NCI-H1436 (cell line): ENCODE measurements around the gene HSP90B1.

ENCODE experiments used
- DNase-seq: peaks from one replicate; lab custom pipeline; 2025; lab: John Stamatoyannopoulos, UW

HSP90B1 gene

DNA sequence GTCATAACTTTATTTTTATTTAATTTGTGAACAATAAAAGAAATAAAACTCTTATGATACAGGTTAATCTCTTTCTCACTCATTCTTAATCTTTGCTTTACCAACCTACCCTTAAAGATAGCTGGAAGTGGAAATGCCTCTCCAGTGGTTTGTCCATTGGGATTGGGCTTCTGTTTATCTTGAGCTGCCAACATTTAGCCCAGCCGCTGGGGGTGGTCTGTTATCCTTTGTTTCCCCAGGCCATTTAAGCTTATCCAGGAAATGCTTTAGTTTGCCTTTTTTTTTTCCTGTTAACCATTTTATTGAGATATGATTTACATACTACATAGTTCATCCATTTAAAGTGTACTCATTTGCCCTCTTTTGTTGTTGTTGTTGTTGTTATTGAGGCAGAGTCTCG, 43.7 kb downstream of the HSP90B1 start:
- no peak for DNase-seq

DNA sequence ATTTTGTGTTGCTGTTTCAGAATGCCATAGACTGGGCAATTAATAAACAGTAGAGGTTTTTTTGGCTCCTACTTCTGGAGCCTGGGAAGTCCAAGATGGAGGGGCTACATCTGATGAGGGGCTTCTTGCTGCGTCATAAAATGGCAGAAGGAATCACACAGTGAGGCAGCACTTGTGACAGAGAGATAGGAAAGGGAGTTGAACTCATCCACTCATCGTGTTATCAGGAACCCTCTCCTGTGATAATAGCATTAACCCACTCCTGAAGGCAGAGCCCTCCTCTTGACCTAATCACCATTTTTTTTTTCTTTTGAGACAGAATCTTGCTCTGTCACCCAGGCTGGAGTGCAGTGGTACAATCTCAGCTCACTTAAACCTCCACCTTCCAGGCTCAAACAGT, 45.2 kb downstream of the HSP90B1 start:
- DNase-seq: no peak

DNA sequence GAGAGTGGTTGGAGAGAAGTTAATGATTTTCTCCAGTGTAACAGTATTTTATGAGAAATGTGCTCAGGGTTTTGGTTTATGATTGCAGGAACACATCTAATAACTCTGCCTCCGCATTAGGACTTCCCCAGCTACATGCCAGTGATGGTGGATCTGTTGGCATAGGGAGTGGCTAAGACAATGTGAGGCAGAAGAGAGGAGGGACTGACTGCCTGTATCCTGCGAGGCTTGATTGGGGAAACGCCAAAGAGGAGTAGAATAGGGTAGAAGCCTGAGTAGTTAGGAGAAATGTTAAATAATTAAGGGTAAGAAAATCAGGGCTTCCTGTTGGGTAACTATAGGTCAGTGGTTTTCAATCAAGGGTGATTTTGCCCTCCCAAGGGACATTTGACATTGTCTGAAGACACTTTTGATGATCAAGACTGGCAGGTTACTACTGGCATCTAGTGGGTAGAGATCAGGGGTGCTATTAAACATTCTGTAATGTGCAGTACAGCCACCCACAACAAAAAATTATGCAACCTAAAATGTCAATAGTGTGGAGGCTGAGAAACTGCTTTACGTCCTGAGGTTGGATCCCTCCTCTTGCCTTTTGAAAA, 48.3 kb downstream of the HSP90B1 start:
- no peak for DNase-seq

DNA sequence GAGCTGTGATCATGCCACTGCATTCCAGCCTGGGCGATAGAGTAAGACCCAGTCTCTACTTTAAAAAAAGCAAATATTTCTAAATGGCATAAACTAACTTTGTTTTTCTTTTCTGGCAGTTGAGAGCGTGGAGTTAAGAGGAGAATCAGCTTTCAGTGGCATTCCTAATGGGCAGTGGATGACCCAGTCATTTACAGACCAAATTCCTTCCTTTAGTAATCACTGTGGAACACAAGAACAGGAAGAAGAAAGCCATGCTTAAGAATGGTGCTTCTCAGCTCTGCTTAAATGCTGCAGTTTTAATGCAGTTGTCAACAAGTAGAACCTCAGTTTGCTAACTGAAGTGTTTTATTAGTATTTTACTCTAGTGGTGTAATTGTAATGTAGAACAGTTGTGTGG, 56.6 kb downstream of the HSP90B1 start:
- DNase-seq: no peak

DNA sequence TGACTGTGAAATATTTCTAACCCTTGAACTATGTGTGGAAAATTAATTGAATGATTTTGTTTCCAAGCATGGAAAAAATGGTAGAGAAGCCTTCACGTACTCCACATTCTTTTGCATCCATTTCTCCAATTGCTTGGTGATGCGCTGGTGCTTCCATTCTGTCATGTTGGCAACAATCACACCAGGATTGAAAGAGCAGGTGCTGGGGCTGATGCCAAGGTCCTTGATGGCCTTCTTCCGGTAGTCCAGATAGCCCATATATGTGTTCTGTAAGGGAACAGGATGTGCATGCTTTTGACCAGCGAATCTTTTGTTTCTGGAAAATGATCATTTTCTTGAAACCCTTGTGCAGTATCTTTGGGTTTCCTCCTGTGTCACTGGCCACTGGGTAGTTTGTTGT, 64.0 kb downstream of the HSP90B1 start:
- no peak for DNase-seq

DNA sequence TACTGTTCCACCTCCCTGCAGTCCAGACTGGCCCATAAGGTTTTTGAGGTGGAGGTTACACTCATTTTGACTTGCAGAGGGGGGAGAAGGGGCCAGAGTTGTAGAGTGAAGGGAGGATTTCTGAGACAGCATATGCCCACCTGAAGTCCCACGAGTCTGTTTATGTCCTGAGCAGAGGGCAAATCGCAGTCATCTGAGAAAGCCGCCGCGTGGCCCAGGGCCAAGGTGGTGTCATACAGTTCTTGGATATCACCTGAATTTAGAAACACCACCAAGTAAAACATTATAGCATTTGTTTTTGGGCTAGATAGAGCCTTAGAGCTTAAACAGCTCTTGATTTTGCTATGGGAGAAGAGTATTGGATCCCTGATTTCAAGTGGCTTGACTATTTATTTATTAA, 66.4 kb downstream of the HSP90B1 start:
- DNase-seq: no peak

DNA sequence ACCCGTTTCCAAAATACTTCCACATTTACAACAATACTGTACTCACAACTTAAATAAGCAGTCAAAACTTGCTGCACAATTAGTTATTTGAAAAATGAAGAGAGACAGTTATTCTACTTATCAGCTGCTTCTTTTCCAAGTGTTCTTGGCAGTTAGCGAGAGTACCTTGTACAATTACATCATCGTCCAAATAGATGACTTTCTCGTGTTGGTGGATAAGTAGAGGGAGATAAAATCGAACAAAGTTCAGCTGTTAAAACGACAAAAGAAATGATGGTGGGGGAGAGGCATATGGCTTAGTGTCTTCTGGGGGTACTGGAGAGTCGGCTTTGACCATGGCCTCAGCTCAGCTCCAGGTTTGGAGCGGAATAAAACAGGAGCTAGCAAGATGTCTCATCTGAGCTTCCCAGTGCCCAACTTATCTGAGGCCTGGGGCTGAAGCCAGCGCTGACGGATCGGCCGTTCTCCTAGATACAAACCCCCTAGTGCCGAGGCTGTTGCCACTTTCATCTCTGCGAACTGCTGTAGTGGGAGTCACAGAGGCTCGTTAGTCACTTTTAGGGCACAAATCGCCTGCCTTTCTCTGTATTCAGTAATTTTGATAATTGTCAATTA, 67.2 kb downstream of the HSP90B1 start:
- DNase-seq: no peak
